ENCODE results near the gene PPP2R2B.
A peak's percentile ranks its signal among the peaks of the same experiment; 100 is the strongest.

The PPP2R2B gene

DNA sequence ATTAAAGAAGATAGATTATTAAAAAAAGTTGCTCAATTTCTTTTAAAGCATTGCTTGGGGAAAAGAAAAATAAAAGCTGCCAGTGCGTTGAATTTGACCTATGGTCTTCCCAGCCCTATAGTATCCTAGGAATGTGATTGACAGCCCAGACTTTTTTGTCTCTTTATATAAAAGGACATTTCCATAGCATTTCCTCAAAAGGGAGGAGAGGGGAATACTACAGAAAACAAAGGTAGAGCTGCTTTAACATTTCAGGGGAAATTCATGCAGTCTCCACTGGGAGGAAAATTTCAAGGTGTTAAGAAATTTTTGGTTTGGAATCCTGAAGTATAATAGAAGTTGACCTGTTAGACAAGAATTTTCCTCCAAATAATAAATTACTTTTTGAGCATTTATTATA is 344.7 kb downstream of the PPP2R2B start:
- DNase-seq: no peak

DNA sequence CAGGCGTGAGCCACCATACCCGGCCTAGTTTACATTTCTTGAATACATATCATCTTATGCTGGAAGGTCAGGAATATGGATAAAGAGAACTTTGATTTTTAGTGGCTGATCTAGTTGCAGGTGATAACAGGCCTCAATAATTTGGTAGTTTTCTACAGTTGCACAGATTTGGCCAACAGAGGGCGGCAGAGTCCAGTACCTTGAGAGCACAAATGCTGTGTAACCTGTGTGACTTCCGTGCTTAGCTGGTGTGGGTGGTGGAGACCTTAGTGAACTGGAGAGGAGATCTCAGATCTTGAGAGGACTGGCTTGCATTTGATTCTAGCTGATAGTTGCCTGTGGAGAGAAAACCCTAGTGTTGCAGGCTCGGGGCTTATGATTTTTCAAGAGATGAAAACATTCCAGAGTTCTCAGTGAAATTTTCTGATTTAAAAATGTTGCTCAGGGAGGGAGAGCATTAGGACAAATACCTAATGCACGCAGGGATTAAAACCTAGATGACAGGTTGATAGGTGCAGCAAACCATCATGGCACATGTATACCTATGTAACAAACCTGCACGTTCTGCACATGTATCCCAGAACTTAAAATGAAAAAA is 345.2 kb downstream of the PPP2R2B start:
- peak; percentile 77 for DNase-seq
